Thymus (tissue), 11 donors: Measurements from ENCODE around the gene RPS25. TPM values are rescaled to one million over a fixed set of nuclear protein-coding genes. Genes with fewer than 3 reads are reported as not detected.

Experiments used
- DNase-seq, 9 donors: peaks; one replicate each; pipeline ENCODE4 v3.0.0-alpha.2; 2013; ENCODE audit warnings: low spot score in 9 of 9, low read depth in 6 of 9, missing footprints in 1 of 9
- H3K27ac ChIP-seq, 2 donors: one replicate each; pipeline ENCODE4 v1.5.1; 2013; ENCODE audit warnings: control low read depth in 1 of 2, low read depth in 1 of 2, low read length in 1 of 2, mild to moderate bottlenecking in 1 of 2, moderate library complexity in 1 of 2
- H3K27me3 ChIP-seq, 2 donors: one replicate each; pipeline ENCODE4 v1.5.1; 2013; ENCODE audit warnings: low read length in 1 of 2; ENCODE audit not compliant: control insufficient read depth in 2 of 2, insufficient read depth in 1 of 2
- H3K36me3 ChIP-seq, 2 donors: one replicate each; pipeline ENCODE4 v1.5.1; 2013; ENCODE audit warnings: low read length in 1 of 2, mild to moderate bottlenecking in 1 of 2, moderate library complexity in 1 of 2; ENCODE audit not compliant: control insufficient read depth in 2 of 2, insufficient read depth in 2 of 2
- H3K4me1 ChIP-seq, 2 donors: one replicate each; pipeline ENCODE4 v1.5.1; 2013; ENCODE audit warnings: low read length in 2 of 2; ENCODE audit not compliant: control insufficient read depth in 2 of 2, insufficient read depth in 2 of 2
- H3K4me3 ChIP-seq, 2 donors: one replicate each; pipeline ENCODE4 v1.5.1; 2013; ENCODE audit warnings: low read length in 2 of 2, control low read depth in 1 of 2, mild to moderate bottlenecking in 1 of 2
- H3K9me3 ChIP-seq, 2 donors: one replicate each; pipeline ENCODE4 v1.5.1; 2013; ENCODE audit warnings: low read length in 1 of 2, mild to moderate bottlenecking in 1 of 2; ENCODE audit not compliant: control insufficient read depth in 2 of 2, insufficient read depth in 1 of 2
- WGBS: extraction: QIAGEN DNeasy Blood & Tissue Kit; methylation state at CpG from one replicate; pipeline ENCODE4 v1.1.7; 2013; 5-methylcytosine and 5-hydroxymethylcytosine counted together
- polyA plus RNA-seq: library from polyadenylated mRNA; stranded (reverse); fragments of 200-250 nt; gene quantifications from one replicate; pipeline ENCODE4 v1.2.3, GENCODE V29; 2013
- total RNA-seq: library from RNA; stranded (reverse); fragments of 120-200 nt; gene quantifications from one replicate; pipeline ENCODE4 v1.2.4, GENCODE V29; 2013
- donor health status: healthy.

The RPS25 gene
- total and polyA plus RNA-seq, 2 donors, result 2,320 to 4,489 TPM

DNA sequence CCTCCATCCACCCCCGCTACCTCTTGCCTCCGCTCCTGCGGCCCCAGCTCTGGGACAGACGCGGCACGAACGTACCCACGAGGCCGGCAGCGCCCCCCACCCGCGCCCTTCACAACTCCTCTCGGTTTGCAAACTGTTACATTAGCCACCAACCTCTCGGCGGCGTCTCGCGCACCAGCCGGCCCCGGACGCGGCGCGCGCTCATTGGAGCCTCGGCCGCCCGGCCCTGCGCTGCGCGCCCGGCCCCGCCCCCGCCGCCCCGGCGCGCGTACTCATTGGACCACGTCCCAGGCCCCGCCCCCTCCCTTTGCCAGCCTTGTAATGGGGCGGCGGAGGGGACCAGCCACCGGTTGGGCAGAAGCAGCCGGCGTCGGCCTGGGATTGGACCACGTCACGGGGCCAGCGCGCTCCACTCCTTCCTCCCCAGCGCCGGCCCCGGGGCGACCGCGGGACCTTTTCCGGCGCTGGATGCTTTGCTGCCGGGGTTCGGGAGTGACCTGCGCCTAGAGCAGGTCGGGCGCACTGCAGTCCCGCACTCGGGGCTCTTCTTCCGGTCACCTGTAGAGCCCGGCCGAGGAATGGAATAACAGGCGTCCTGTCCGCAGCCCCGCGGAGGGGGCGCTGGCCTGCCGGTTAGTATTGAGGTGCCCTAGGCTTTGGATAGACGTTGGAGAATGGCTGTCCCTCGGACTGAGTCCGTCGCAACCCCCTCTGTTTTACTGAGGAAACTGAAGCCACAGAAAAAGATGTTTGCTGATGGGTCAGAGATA lies 39.0 kb upstream of the RPS25 start, which contains the start of gene HYOU1:
HYOU1 (minus strand) TSS at position 206 of the 770 bp plus-strand sequence. CDS start 1,045 bp downstream, outside the sequence.
- Histone ChIP-seq H3K27ac (peak within 1 kb of the TSS; percentile 85 to 92), H3K36me3 (peaks cover 25 to 34% of the 10 kb centered on the region in 2 donors), H3K4me3 (peak within 1 kb of the TSS; percentile 88 to 90), H3K9me3 (no peaks in the 10 kb centered on the region), H3K27me3 (no peaks in the 10 kb centered on the region), H3K4me1 (peaks cover 12 to 23% of the 10 kb centered on the region in 2 donors)
- under 1% methylated on average over 79 of the region's 79 CpGs for WGBS
- peak; percentile 78 to 99 (median 95) for DNase-seq

DNA sequence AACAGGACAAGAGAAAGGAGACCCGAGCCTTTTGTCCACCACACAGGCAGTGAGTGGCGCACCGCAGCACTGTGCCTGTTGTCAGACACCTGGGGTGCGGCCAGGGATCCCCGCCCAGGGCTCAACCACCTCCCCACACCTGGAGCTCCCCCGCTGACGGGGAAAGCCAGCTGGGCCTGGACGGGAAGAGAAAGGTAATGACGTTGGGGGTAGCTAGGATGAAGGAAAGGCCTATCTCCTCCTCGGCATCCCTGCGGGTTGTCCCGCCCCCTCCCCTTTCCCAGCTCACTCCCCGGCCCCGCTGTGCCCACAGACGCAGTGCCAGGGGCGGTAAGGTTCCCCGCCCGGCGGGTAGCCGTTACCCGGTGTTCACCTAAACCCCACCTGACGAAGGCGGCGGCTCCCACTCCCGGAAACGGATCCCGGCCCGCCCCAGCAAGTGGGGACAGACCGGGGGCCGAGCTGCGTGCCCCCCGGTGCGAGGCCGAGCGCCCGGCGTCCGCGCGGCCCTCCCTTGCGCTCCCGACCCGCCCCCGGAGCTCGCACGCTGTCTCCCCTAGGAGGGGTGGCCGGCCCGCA lies 38.4 kb upstream of the RPS25 start:
- Histone ChIP-seq H3K9me3 (no peaks in the 10 kb centered on the region), H3K36me3 (peaks cover 32 to 41% of the 10 kb centered on the region in 2 donors), H3K4me1 (peaks cover 12 to 23% of the 10 kb centered on the region in 2 donors), H3K27me3 (no peaks in the 10 kb centered on the region), H3K27ac (peak overlapping the region; percentile 83 to 92), H3K4me3 (peak overlapping the region; percentile 88 to 90)
- WGBS, result under 1% methylated on average over 48 of the region's 48 CpGs
- DNase-seq, result peak in 4 of 9 donors; percentile 19 to 60 (median 36)

DNA sequence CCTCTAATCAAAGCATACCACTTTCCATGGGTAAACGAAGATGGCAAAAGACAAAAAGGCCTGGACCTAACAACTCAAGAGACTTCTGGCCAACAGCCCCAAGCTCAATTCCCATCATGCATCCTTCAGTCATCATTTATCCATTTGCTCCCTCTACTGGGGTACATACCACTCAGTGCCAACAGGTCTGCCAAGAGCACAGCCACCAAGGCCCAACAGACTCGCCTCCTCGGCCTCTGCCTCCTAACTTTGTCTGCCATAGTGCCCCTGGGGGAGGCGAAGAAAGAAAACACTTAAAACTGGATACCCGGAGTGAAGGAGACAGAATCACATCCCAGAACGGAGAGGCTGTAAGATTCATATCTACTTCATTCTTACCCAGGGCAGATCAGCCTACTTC lies 37.8 kb upstream of the RPS25 start:
- peak overlapping the region in 1 of 2 donors; percentile 83 for H3K27ac ChIP-seq
- no peaks in the 10 kb centered on the region for H3K27me3 ChIP-seq
- WGBS, result 74% methylated on average over 6 of the region's 6 CpGs
- DNase-seq, result peak in 1 of 9 donors; percentile 24
- peaks cover 38 to 47% of the 10 kb centered on the region in 2 donors for H3K36me3 ChIP-seq
- H3K4me1 ChIP-seq, result peaks cover 12 to 23% of the 10 kb centered on the region in 2 donors
- no peaks in the 10 kb centered on the region for H3K9me3 ChIP-seq
- peak overlapping the region; percentile 88 to 90 for H3K4me3 ChIP-seq

GRCh38 chr11:119054418-119054817 lies 36.3 kb upstream of the RPS25 start:
- H3K4me1 ChIP-seq, result peaks cover 12 to 23% of the 10 kb centered on the region in 2 donors
- H3K4me3 ChIP-seq, result no peak overlapping the region
- H3K9me3 ChIP-seq, result no peaks in the 10 kb centered on the region
- WGBS, result 98% methylated on average over 10 of the region's 10 CpGs
- H3K27ac ChIP-seq, result no peak overlapping the region
- DNase-seq, result no peak
- H3K36me3 ChIP-seq, result peaks cover 48 to 61% of the 10 kb centered on the region in 2 donors
- no peaks in the 10 kb centered on the region for H3K27me3 ChIP-seq

GRCh38 chr11:119052163-119052814 lies 34.1 kb upstream of the RPS25 start:
- Histone ChIP-seq H3K27ac (peak overlapping the region in 1 of 2 donors; percentile 62), H3K9me3 (no peaks in the 10 kb centered on the region), H3K36me3 (peaks cover 69 to 82% of the 10 kb centered on the region in 2 donors), H3K4me1 (peaks cover 6 to 16% of the 10 kb centered on the region in 2 donors), H3K4me3 (no peak overlapping the region), H3K27me3 (no peaks in the 10 kb centered on the region)
- DNase-seq, result no peak
- WGBS, result 96% methylated on average over 23 of the region's 23 CpGs

GRCh38 chr11:119051440-119052162 lies 33.5 kb upstream of the RPS25 start:
- H3K36me3 ChIP-seq, result peaks cover 73 to 88% of the 10 kb centered on the region in 2 donors
- DNase-seq, result peak in 1 of 9 donors; percentile 20
- H3K4me3 ChIP-seq, result no peak overlapping the region
- no peaks in the 10 kb centered on the region for H3K27me3 ChIP-seq
- peak overlapping the region in 1 of 2 donors; percentile 62 for H3K27ac ChIP-seq
- no peaks in the 10 kb centered on the region for H3K9me3 ChIP-seq
- H3K4me1 ChIP-seq, result peaks cover 6 to 16% of the 10 kb centered on the region in 2 donors
- WGBS, result 94% methylated on average over 17 of the region's 17 CpGs

GRCh38 chr11:119049081-119049480 lies 30.9 kb upstream of the RPS25 start:
- over 99% methylated on average over 7 of the region's 7 CpGs for WGBS
- Histone ChIP-seq H3K27me3 (no peaks in the 10 kb centered on the region), H3K4me1 (no peaks in the 10 kb centered on the region), H3K4me3 (no peak overlapping the region), H3K36me3 (peaks cover 87 to 95% of the 10 kb centered on the region in 2 donors), H3K27ac (no peak overlapping the region), H3K9me3 (no peaks in the 10 kb centered on the region)
- DNase-seq, result no peak

DNA sequence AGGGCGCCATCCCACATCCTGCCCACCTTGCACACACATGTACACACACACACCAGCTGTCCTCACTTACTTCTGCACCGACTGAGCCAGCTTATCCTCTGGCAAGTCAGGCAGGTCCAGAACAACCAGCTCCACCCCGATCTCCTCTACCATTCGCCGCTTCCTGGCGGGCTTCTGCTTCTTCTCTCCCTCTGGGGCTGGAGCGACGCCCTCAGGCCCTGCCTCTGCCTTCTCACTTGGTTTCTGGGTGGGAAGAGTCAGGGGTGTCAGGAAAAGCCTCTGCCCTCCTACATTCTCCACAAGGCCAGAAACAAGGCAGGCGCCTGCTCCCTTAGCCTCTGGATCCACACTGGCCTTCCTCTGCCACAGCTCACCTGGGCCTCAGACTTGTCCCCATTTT lies 30.5 kb upstream of the RPS25 start:
- Histone ChIP-seq H3K4me1 (no peaks in the 10 kb centered on the region), H3K27me3 (no peaks in the 10 kb centered on the region), H3K36me3 (peaks cover 84 to 90% of the 10 kb centered on the region in 2 donors), H3K9me3 (no peaks in the 10 kb centered on the region), H3K4me3 (no peak overlapping the region), H3K27ac (no peak overlapping the region)
- DNase-seq, result no peak
- WGBS, result 96% methylated on average over 9 of the region's 9 CpGs
